SK-N-SH treated with all-trans-retinoic acid at 6 μM for 48 hours (cell line): ENCODE data around the gene SLC2A2.

Experiments used
- ATAC-seq: fragments of 200-7000 bp; cut with Tn5 transposase; 3 replicates; pipeline ENCODE4 v1.9.1; 2020; ENCODE audit warnings: mild to moderate bottlenecking, moderate library complexity
- ARNTL ChIP-seq: fragments of 450-650 bp; formaldehyde crosslinking; IDR thresholded peaks from 2 replicates; pipeline ENCODE4 v1.5.0; 2020; ENCODE audit warnings: low read depth, mild to moderate bottlenecking, moderate library complexity, borderline replicate concordance
- CREB5 ChIP-seq: fragments of 250-450 bp; sonication (Bioruptor Pico); IDR thresholded peaks from 2 replicates; pipeline ENCODE4 v1.5.1; 2020; ENCODE audit warnings: low read depth, mild to moderate bottlenecking, moderate library complexity
- CSRNP3 ChIP-seq: fragments of 250-450 bp; sonication (Bioruptor Pico); IDR thresholded peaks from 2 replicates; pipeline ENCODE4 v1.5.1; 2021; ENCODE audit warnings: mild to moderate bottlenecking, moderate library complexity
- ESRRG ChIP-seq: fragments of 250-450 bp; sonication (Bioruptor Pico); IDR thresholded peaks from 2 replicates; pipeline ENCODE4 v1.6.1; 2021; ENCODE audit warnings: mild to moderate bottlenecking
- GLIS3 ChIP-seq: fragments of 250-450 bp; sonication (Bioruptor Pico); IDR thresholded peaks from 2 replicates; pipeline ENCODE4 v1.5.0; 2020; ENCODE audit warnings: mild to moderate bottlenecking, moderate library complexity
- ISL1 ChIP-seq: fragments of 250-450 bp; sonication (Bioruptor Pico); IDR thresholded peaks from 2 replicates; pipeline ENCODE4 v2.1.2; 2022; ENCODE audit warnings: mild to moderate bottlenecking, moderate library complexity
- PATZ1 ChIP-seq: fragments of 250-450 bp; sonication (Bioruptor Pico); IDR thresholded peaks from 2 replicates; pipeline ENCODE4 v1.8.0; 2020; ENCODE audit warnings: mild to moderate bottlenecking, moderate library complexity, borderline replicate concordance
- POU6F1 ChIP-seq: fragments of 250-450 bp; sonication (Bioruptor Pico); IDR thresholded peaks from 2 replicates; pipeline ENCODE4 v1.8.0; 2021; ENCODE audit warnings: low read depth, mild to moderate bottlenecking, moderate library complexity, borderline replicate concordance
- SNAI2 ChIP-seq: fragments of 250-450 bp; sonication (Bioruptor Pico); IDR thresholded peaks from 2 replicates; pipeline ENCODE4 v1.5.0; 2020; ENCODE audit warnings: mild to moderate bottlenecking, moderate library complexity
- TSHZ2 ChIP-seq: fragments of 250-450 bp; sonication (Bioruptor Pico); IDR thresholded peaks from 2 replicates; pipeline ENCODE4 v1.5.0; 2020; ENCODE audit warnings: mild to moderate bottlenecking, moderate library complexity
- ZC3H10 ChIP-seq: fragments of 250-450 bp; sonication (Bioruptor Pico); IDR thresholded peaks from 2 replicates; pipeline ENCODE4 v1.5.1; 2021; ENCODE audit warnings: mild to moderate bottlenecking, moderate library complexity
- ZFP3 ChIP-seq: fragments of 250-450 bp; sonication (Bioruptor Pico); IDR thresholded peaks from 2 replicates; pipeline ENCODE4 v1.5.0; 2020; ENCODE audit warnings: mild to moderate bottlenecking, moderate library complexity
- ZNF565 ChIP-seq: fragments of 450-650 bp; formaldehyde crosslinking; conservative IDR thresholded peaks from 2 replicates; pipeline ENCODE4 v1.5.0; 2020; ENCODE audit warnings: low read depth, mild to moderate bottlenecking, moderate library complexity
- ZNF70 ChIP-seq: fragments of 450-650 bp; formaldehyde crosslinking; IDR thresholded peaks from 2 replicates; pipeline ENCODE4 v1.5.0; 2020; ENCODE audit warnings: mild to moderate bottlenecking, moderate library complexity
- ZNF8 ChIP-seq: fragments of 450-650 bp; formaldehyde crosslinking; IDR thresholded peaks from 2 replicates; pipeline ENCODE4 v1.5.0; 2020; ENCODE audit warnings: mild to moderate bottlenecking, moderate library complexity

SLC2A2 gene

GRCh38 chr3:171011873-171012336 lies 14.6 kb downstream of the SLC2A2 start:
- ATAC-seq = no peak
- TF ChIP-seq CREB5 (CRISPR knock-in tag) = no peak
- no peak for TF ChIP-seq ZNF8 (CRISPR knock-in tag)
- no peak for TF ChIP-seq ESRRG (CRISPR knock-in tag)
- TF ChIP-seq ZFP3 (CRISPR knock-in tag) = no peak
- TF ChIP-seq GLIS3 (CRISPR knock-in tag) = no peak

- no peak for ATAC-seq
- peak; percentile 25; the same call in 1 of the 2 replicates for TF ChIP-seq ISL1
- TF ChIP-seq ARNTL (CRISPR knock-in tag) = no peak
These were observed 15.2 kb downstream of the SLC2A2 start for GRCh38 chr3:171011109-171011872.

GRCh38 chr3:171007316-171007715 lies 19.2 kb downstream of the SLC2A2 start:
- TF ChIP-seq ZNF70 (CRISPR knock-in tag) (no peak), CSRNP3 (CRISPR knock-in tag) (no peak), CREB5 (CRISPR knock-in tag) (no peak)
- ATAC-seq = no peak

- TF ChIP-seq SNAI2 (CRISPR knock-in tag) (no peak), ISL1 (peak; percentile 55), ZNF565 (CRISPR knock-in tag) (no peak), ZNF70 (CRISPR knock-in tag) (no peak), ESRRG (CRISPR knock-in tag) (no peak)
- ATAC-seq = peak; percentile 86
These were observed 20.9 kb downstream of the SLC2A2 start for GRCh38 chr3:171005648-171006047.

GRCh38 chr3:171001957-171002694 lies 24.4 kb downstream of the SLC2A2 start:
- TF ChIP-seq POU6F1 (CRISPR knock-in tag) (no peak), ZNF8 (CRISPR knock-in tag) (no peak), ESRRG (CRISPR knock-in tag) (no peak), GLIS3 (CRISPR knock-in tag) (no peak), PATZ1 (no peak), TSHZ2 (CRISPR knock-in tag) (no peak), ZC3H10 (CRISPR knock-in tag) (no peak)
- TF ChIP-seq, all 23 proteins: peak for 0
- ATAC-seq = no peak
